Endothelial cell (in vitro differentiated cells): Measurements from ENCODE around the gene CTRL. TPM values are rescaled to one million over a fixed set of nuclear protein-coding genes. Genes with fewer than 3 reads are reported as not detected.

ENCODE experiments used
- DNase-seq: peaks from one replicate; pipeline ENCODE4 v3.0.0; 2021; ENCODE audit warnings: low spot score
- H3K27ac Mint-ChIP-seq: one replicate; pipeline ENCODE4 v1.8.0; 2021; ENCODE audit warnings: mixed read lengths, inconsistent platforms; ENCODE audit not compliant: unreplicated experiment
- H3K27me3 Mint-ChIP-seq: one replicate; pipeline ENCODE4 v1.8.0; 2021; ENCODE audit warnings: mild to moderate bottlenecking, moderate library complexity, mixed read lengths, inconsistent platforms; ENCODE audit not compliant: unreplicated experiment
- H3K36me3 Mint-ChIP-seq: one replicate; pipeline ENCODE4 v1.8.0; 2021; ENCODE audit warnings: mild to moderate bottlenecking, low read depth, mixed read lengths, inconsistent platforms; ENCODE audit not compliant: unreplicated experiment
- H3K4me1 Mint-ChIP-seq: one replicate; pipeline ENCODE4 v1.8.0; 2021; ENCODE audit warnings: mild to moderate bottlenecking, mixed read lengths, inconsistent platforms; ENCODE audit not compliant: unreplicated experiment
- H3K4me3 Mint-ChIP-seq: one replicate; pipeline ENCODE4 v1.8.0; 2021; ENCODE audit warnings: mild to moderate bottlenecking, mixed read lengths, inconsistent platforms; ENCODE audit not compliant: unreplicated experiment
- H3K9me3 Mint-ChIP-seq: one replicate; pipeline ENCODE4 v1.8.0; 2021; ENCODE audit warnings: mixed read lengths, inconsistent platforms; ENCODE audit not compliant: unreplicated experiment
- CTCF ChIP-seq: fragments of 200-600 bp; sonication (generic); IDR thresholded peaks from one replicate; pipeline ENCODE4 v1.5.0; 2021; ENCODE audit warnings: antibody characterized with exemption; ENCODE audit not compliant: unreplicated experiment
- total RNA-seq: library from RNA; stranded (reverse); fragmentation: NEBNext Ultra II Directional; extraction: Animal tissue kit (Norgen Biotek cat#: 25700); gene quantifications from one replicate; pipeline ENCODE4 v1.2.1, GENCODE V29; 2021; ENCODE audit not compliant: unreplicated experiment

Gene CTRL
- total RNA-seq, 1 donor from 2014 or later, result 0.56 TPM

- H3K27ac Mint-ChIP-seq, result no peak overlapping the region
- no peaks in the 10 kb centered on the region for H3K9me3 Mint-ChIP-seq
- DNase-seq, result no peak
- H3K36me3 Mint-ChIP-seq, result peaks cover 22% of the 10 kb centered on the region
- H3K4me3 Mint-ChIP-seq, result no peak overlapping the region
- H3K4me1 Mint-ChIP-seq, result peaks cover 7% of the 10 kb centered on the region
- TF ChIP-seq CTCF, result no peak
- H3K27me3 Mint-ChIP-seq, result no peaks in the 10 kb centered on the region
Observed at GRCh38 chr16:67885976-67886375, 45.7 kb downstream of the CTRL start.

DNA sequence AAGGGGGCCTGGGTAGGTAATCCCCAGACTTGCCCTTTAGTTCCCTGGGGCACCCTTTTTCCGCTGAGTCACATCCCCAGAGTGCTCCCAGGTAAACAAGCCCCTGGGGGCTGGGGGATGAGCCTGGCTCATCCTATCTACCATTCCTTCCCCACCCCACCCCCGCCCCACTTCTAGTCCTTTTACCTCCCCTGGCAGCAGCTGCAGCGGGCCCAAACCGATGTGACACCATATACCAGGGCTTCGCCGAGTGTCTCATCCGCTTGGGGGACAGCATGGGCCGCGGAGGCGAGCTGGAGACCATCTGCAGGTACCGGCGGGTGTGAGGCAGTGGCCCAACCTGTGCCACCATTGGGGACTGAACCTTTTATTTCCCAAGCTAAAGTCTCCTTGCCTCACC lies 46.1 kb downstream of the CTRL start:
- no peak overlapping the region for H3K27ac Mint-ChIP-seq

GRCh38 chr16:67884684-67885083 lies 47.0 kb downstream of the CTRL start, which contains the start of gene NRN1L:
Gene NRN1L (plus strand): TSS chr16:67884885. CDS start chr16:67884904, 19 bp downstream.
- Mint-ChIP-seq H3K27me3 (peaks cover 4% of the 10 kb centered on the region), H3K4me1 (peaks cover 7% of the 10 kb centered on the region), H3K9me3 (no peaks in the 10 kb centered on the region), H3K36me3 (peaks cover 29% of the 10 kb centered on the region), H3K27ac (no peak within 1 kb of the TSS), H3K4me3 (peak within 1 kb of the TSS; percentile 27)
- peak; percentile 72 for DNase-seq
- no peak for TF ChIP-seq CTCF

More for the DNA sequence above, 46.1 kb downstream of the CTRL start:
- Mint-ChIP-seq H3K9me3 (no peaks in the 10 kb centered on the region), H3K27me3 (peaks cover under 1% of the 10 kb centered on the region), H3K4me1 (peaks cover 7% of the 10 kb centered on the region), H3K36me3 (peaks cover 23% of the 10 kb centered on the region), H3K4me3 (no peak overlapping the region)
- no peak for TF ChIP-seq CTCF
- no peak for DNase-seq

- Mint-ChIP-seq H3K9me3 (no peaks in the 10 kb centered on the region), H3K4me3 (no peak overlapping the region), H3K4me1 (peaks cover 7% of the 10 kb centered on the region), H3K27me3 (peaks cover 4% of the 10 kb centered on the region), H3K27ac (no peak overlapping the region), H3K36me3 (peaks cover 38% of the 10 kb centered on the region)
- DNase-seq, result peak; percentile 78
- peak; percentile 74 for TF ChIP-seq CTCF
Observed at GRCh38 chr16:67883872-67884261, 47.8 kb downstream of the CTRL start.

DNA sequence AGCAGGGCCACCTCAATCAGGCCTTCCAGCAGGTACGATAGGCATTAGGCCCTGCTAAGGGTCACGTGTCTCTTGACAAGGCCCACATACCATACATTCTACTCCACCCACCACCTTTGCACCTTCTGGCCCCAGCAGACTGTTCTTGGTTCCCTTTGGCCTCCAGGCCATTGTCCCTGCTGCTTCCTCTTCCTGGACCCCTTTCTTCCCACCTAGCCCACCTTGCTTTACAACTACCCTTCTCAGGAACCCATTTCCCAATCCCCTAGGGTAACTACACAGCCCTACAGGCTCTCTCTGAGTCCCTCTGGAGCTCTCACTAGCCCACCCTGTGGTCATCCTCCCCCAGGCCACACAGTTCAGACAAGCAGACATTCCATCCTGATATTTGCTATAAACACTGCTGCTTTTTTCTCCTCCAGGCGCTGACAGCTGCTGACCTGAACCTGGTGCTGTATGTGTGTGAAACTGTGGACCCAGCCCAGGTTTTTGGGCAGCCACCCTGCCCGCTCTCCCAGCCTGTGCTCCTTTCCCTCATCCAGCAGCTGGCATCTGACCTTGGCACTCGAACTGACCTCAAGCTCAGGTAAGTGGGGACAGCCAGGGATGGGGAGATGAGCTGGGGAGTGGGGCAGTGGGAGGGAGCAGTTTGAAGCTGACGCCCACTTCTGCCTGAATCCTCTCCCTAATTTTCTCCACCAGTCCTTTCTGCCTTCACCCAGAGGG lies 48.4 kb downstream of the CTRL start:
- H3K4me1 Mint-ChIP-seq, result peaks cover 7% of the 10 kb centered on the region
- TF ChIP-seq CTCF, result no peak
- H3K9me3 Mint-ChIP-seq, result no peaks in the 10 kb centered on the region
- peaks cover 4% of the 10 kb centered on the region for H3K27me3 Mint-ChIP-seq
- DNase-seq, result no peak
- peaks cover 43% of the 10 kb centered on the region for H3K36me3 Mint-ChIP-seq
- peak overlapping the region; percentile 83 for H3K4me3 Mint-ChIP-seq
- no peak overlapping the region for H3K27ac Mint-ChIP-seq
